Right lobe of liver (tissue), 6 donors: ENCODE results near the gene MRPL45. TPM values are rescaled to one million over a fixed set of nuclear protein-coding genes. Genes with fewer than 3 reads are reported as not detected.

Experiments
- ATAC-seq, 4 donors: fragments of 200-7000 bp; cut with Tn5 transposase; one replicate each; pipeline ENCODE4 v1.9.1; 2020; ENCODE audit warnings: mild to moderate bottlenecking in 4 of 4, moderate library complexity in 4 of 4
- DNase-seq, 3 donors: peaks; one replicate each; pipeline ENCODE4 v3.0.0-alpha.2; 2020
- H3K27ac ChIP-seq, 3 donors: fragments of 200-600 bp; one replicate each; pipeline ENCODE4 v1.8.0; 2022
- H3K27me3 ChIP-seq, 2 donors: fragments of 200-600 bp; one replicate each; pipeline ENCODE4 v1.8.0; 2022
- H3K36me3 ChIP-seq, 4 donors: fragments of 200-600 bp; sonication (generic) in 1 of 4; one replicate each; pipeline versions ENCODE4 v1.5.1 to v1.8.0; 2017 to 2022; ENCODE audit warnings: control low read depth in 1 of 4
- H3K4me1 ChIP-seq, 4 donors: fragments of 200-600 bp; sonication (generic) in 1 of 4; one replicate each; pipeline versions ENCODE4 v1.5.1 to v1.8.0; 2017 to 2022; ENCODE audit warnings: control low read depth in 1 of 4
- H3K4me3 ChIP-seq, 3 donors: fragments of 200-600 bp; one replicate each; pipeline ENCODE4 v1.8.0; 2022
- H3K9me3 ChIP-seq, 4 donors: fragments of 200-600 bp; sonication (generic) in 1 of 4; one replicate each; pipeline versions ENCODE4 v1.5.1 to v1.8.0; 2017 to 2022; ENCODE audit warnings: control low read depth in 1 of 4
- POLR2A ChIP-seq: fragments of 450-650 bp; IDR thresholded peaks from one replicate; pipeline ENCODE4 v1.6.1; 2017; ENCODE audit warnings: antibody characterized with exemption, mild to moderate bottlenecking
- WGBS: methylation state at CpG from one replicate; pipeline ENCODE4 v1.1.6; 2018; ENCODE audit warnings: low coverage, low lambda C conversion rate; ENCODE audit not compliant: insufficient coverage; ENCODE audit errors: missing lambda C conversion rate; 5-methylcytosine and 5-hydroxymethylcytosine counted together
- intact Hi-C, 2 donors: fragments of 100-400 bp; cut with DNase I; formaldehyde crosslinking; loops; one replicate each; pipeline versions ENCODE4 v1.11.2 to v1.14.1; 2022
- total RNA-seq, 6 experiments: library from RNA; depleted of rRNA in 2 of 6; stranded (reverse); fragments of >200 nt in 2 of 6; fragmentation: NEBNext Ultra II Directional in 3 of 6; extraction: Animal tissue kit (Norgen Biotek cat#: 25700) in 3 of 6; gene quantifications; one replicate each; pipeline versions ENCODE4 v1.1.0 to v1.2.4, GENCODE V29; 2016 to 2023
- TF ChIP-seq, protein P1 (sequence below), 4 donors: fragments of 200-600 bp in 3 of 4; fragments of 450-650 bp in 1 of 4; IDR thresholded peaks; one replicate each; pipeline versions ENCODE4 v1.5.1 to v1.8.0; 2016 to 2022; ENCODE audit warnings: antibody characterized with exemption in 4 of 4, mild to moderate bottlenecking in 2 of 4
- donor health status: DM: no; HTN: yes; CAD: no.
- donor health status: DM: no; HTN: no; CAD: no.
- donor health status: DM: no; HTN: no; CAD: no.
- donor health status: DM: no; HTN: yes; CAD: no.
- donor health status: DM: no; HTN: yes; CAD: no.

The MRPL45 gene
- total RNA-seq, 6 experiments from 2014 or later: 18.1 to 25.8 (median 20.1) TPM

DNA sequence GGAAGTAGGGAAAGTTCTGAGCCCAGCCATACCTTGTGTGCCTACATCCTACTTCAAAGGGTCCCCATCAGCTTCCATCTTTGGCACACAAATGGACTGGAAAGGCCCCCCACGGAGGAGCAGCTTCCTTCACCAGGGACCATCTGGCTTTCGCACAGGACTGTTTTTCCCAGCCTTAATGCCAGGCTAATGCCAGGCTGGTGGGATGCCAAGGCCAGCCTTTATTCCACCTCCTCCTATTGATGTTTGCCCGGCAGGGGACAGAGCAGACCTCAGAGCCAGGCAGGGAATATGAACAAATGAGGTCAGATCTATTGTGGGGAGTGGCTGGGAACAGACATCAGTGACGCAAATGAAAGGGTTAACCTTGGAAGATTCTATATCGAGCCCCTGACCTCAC lies 41.1 kb downstream of the MRPL45 start:
- H3K27ac ChIP-seq: no peak overlapping the region
- no peaks in the 10 kb centered on the region for H3K27me3 ChIP-seq
- WGBS: 80% methylated on average over 1 of the region's 5 CpGs
- intact Hi-C loops: no loop called here
- TF ChIP-seq, protein P1, sequence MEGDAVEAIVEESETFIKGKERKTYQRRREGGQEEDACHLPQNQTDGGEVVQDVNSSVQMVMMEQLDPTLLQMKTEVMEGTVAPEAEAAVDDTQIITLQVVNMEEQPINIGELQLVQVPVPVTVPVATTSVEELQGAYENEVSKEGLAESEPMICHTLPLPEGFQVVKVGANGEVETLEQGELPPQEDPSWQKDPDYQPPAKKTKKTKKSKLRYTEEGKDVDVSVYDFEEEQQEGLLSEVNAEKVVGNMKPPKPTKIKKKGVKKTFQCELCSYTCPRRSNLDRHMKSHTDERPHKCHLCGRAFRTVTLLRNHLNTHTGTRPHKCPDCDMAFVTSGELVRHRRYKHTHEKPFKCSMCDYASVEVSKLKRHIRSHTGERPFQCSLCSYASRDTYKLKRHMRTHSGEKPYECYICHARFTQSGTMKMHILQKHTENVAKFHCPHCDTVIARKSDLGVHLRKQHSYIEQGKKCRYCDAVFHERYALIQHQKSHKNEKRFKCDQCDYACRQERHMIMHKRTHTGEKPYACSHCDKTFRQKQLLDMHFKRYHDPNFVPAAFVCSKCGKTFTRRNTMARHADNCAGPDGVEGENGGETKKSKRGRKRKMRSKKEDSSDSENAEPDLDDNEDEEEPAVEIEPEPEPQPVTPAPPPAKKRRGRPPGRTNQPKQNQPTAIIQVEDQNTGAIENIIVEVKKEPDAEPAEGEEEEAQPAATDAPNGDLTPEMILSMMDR (IDR thresholded peaks at IDR 0.05): no peak
- TF ChIP-seq POLR2A: no peak
- H3K4me1 ChIP-seq: no peaks in the 10 kb centered on the region
- no peaks in the 10 kb centered on the region for H3K36me3 ChIP-seq
- DNase-seq (no peak), ATAC-seq (no peak)
- H3K4me3 ChIP-seq: no peak overlapping the region
- H3K9me3 ChIP-seq: no peaks in the 10 kb centered on the region

DNA sequence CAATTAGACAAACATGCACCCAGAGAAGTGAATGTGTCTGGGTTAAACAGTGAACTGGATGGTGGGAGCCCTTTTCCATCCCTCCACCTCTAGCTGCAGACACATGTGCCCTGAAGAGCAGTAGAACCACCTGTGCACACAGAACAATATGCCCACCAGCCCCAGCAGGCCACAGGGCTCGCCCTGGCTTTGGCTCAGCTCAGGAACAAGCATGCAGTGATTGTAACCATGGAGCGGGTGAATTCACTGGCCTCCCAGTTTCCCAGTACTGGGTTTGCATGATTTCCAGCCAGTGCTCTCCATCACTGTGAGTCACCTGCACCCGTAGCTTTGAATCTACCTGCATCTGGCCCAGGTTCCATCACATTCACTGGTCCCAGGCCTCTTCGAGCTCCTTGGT lies 41.6 kb downstream of the MRPL45 start:
- intact Hi-C loops: no loop called here
- ATAC-seq: no peak

DNA sequence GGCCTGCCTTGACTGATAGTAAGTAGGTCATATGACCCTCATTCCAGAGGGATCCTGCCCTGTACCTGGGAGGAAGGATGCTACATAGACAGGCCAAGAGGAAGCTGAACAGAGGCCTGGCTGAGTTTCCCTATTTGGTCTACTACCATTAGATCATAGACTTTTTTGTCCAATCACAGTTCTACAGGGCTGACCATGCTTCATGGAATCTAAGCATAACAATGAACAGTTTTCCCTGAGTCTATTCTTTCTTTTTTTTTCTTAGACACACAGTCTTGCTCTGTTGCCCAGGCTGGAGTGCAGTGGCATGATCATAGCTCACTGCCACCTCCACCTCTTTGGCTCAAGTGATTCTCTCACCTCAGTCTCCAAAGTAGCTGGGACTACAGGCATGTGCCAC lies 42.9 kb downstream of the MRPL45 start:
- Histone ChIP-seq H3K27me3 (no peaks in the 10 kb centered on the region), H3K36me3 (no peaks in the 10 kb centered on the region), H3K4me1 (no peaks in the 10 kb centered on the region), H3K27ac (no peak overlapping the region), H3K9me3 (no peaks in the 10 kb centered on the region), H3K4me3 (no peak overlapping the region)
- intact Hi-C loops: loop anchor here in 1 of 2 donors (5.0 kb wide), 1 partner anchor 77 kb away; no protein-coding TSS in a partner anchor
- TF ChIP-seq, protein P1 (IDR thresholded peaks at IDR 0.05): no peak
- TF ChIP-seq POLR2A: no peak
- DNase-seq (no peak), ATAC-seq (no peak)

More for the DNA sequence above, 41.6 kb downstream of the MRPL45 start:
- Histone ChIP-seq H3K9me3 (no peaks in the 10 kb centered on the region), H3K4me1 (no peaks in the 10 kb centered on the region), H3K27ac (no peak overlapping the region), H3K27me3 (no peaks in the 10 kb centered on the region), H3K36me3 (no peaks in the 10 kb centered on the region), H3K4me3 (no peak overlapping the region)
- 100% methylated on average over 2 of the region's 4 CpGs for WGBS
- TF ChIP-seq, protein P1 (IDR thresholded peaks at IDR 0.05): no peak
- no peak for TF ChIP-seq POLR2A
- DNase-seq: no peak

DNA sequence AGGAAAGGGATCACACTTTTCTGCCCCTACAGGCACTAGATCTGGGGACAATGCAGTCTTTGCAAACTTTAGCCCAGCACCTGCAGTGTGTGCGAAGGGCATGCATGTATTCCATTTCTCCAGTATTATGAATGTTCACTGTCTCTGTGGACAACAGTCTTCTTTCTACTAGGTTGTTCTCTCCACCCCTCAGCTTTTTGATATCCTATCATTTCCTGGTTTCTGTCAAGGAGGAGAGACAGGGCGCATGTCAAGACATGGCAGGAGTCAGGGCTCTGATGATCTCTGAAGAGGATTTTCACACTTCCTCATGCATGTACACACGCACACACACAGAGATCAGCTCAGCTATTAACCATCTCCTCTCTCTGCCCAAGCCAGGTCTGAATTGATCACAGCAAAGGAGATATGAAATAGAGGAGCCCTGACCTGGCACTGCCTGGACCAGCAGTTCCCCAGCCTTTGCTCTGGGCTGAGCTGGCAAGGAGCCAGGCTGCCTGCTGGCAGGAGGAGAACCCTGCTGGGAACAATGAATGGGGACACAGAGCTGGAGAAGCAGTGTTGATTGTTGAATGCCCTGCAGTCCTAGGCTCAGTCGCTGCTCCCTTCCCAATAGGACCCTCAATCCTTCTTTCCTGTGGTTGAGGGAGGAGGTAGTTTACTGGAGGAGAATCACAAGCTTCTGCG lies 44.2 kb downstream of the MRPL45 start:
- H3K27ac ChIP-seq: no peak overlapping the region
- peak; percentile 83 to 85 (median 83) for DNase-seq
- no peaks in the 10 kb centered on the region for H3K27me3 ChIP-seq
- H3K4me3 ChIP-seq: no peak overlapping the region
- no peaks in the 10 kb centered on the region for H3K36me3 ChIP-seq
- no peaks in the 10 kb centered on the region for H3K4me1 ChIP-seq
- no peak for TF ChIP-seq POLR2A
- TF ChIP-seq, protein P1 (IDR thresholded peaks at IDR 0.05): no peak
- ATAC-seq: peak; percentile 77 to 90 (median 84)
- intact Hi-C loops: loop anchor here in 1 of 2 donors (5.0 kb wide), 1 partner anchor 76 kb away; no protein-coding TSS in a partner anchor
- 20% methylated on average over 3 of the region's 5 CpGs for WGBS
- no peaks in the 10 kb centered on the region for H3K9me3 ChIP-seq
